Measurements from ENCODE around the gene KIF26B.
"Not testable (repeated sequence)": the region's sequence is repeated elsewhere in the genome, so short reads cannot be mapped to it uniquely, and the experiment has no call there.

KIF26B gene

DNA sequence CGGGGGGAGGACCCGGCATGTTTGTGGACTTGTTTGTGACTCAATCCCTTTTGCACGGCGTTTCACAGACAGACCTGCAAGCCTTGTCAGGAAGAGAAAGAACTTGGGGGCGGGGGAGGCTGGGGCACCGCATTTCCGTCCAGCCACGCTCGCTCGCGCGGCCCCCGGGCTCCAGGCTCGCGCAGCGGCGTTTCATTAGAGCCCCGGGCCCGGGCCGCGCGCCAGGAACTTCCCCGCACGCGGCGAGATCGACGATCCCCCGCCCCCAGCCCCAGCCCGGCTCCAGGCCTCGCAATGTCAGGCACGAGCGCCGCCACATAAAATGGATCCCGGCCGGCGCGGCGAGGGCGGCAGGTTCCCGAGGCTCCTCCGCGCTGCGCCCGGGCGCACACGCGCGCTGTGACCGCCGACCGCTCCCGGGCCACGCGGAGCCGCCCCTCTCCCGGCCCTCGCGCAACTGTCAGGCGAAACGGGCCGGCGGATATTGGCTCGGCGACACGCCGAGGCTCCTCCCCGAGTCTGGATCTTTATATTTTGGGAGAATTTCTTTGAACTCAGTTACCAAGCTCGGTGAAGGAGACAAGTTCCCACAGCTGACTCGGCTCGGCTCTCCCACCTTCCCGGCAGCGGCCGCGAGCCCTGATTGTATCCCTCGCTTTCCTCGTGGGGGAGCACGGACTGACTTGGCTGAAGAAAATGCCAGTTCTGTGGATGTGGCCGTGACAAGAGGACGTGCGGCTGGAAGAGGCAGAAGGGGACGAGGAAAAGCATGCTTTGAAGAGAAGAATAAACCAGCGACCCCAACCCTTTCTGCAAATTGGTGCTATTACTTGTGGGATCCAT, at the start of gene KIF26B:
KIF26B (plus strand) TSS at position 557 of the 843 bp plus-strand sequence. CDS start 440 bp downstream, outside the sequence.
- peak; percentile 29 to 51 for DNase-seq

GRCh38 chr1:245105042-245105441, 49.7 kb upstream of the KIF26B start:
- no peak for DNase-seq

DNA sequence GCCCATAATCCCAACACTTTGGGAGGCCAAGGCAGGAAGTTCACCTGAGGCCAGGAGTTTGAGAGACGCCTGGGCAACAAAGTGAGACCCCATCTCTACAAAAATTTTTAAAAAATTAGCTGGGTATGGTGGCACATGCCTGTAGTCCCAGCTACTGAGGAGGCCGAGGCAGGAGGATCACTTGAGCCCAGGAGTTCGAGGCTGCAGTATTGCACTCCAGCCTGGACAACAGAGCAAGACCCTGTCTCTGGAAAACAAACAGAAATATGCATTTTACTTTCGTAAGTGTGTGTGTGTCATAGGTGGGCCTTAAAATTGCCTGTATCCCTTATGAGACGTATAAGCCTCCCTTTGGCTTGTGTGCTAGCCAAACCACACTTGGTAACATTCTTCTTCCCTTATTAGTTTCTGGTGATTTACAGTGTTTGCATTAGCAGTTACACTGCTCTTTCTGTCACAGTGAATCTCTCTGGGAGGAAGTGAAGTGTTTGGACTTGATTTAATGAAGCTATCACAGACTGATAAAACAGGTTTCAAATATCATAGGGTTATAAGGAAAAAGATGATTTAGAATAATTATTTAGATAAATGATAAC, 48.9 kb upstream of the KIF26B start:
- no peak for DNase-seq

DNA sequence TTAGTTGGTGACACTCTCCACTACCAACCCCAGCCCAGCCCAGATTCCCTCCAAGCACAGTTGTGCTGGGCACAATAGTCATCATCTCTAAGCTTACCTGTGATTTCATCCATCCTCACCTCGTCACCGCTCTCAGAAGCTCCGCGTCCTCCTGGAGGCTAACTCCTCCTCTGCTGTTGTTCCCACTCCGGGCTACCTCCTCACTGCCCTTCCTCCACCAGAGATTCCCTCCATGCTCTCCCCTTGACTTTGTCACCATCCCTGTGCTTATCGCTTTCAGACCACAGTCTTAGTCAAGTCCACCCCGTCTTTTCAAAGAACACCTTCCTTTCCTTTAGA, 47.0 kb upstream of the KIF26B start:
- DNase-seq = no peak

DNA sequence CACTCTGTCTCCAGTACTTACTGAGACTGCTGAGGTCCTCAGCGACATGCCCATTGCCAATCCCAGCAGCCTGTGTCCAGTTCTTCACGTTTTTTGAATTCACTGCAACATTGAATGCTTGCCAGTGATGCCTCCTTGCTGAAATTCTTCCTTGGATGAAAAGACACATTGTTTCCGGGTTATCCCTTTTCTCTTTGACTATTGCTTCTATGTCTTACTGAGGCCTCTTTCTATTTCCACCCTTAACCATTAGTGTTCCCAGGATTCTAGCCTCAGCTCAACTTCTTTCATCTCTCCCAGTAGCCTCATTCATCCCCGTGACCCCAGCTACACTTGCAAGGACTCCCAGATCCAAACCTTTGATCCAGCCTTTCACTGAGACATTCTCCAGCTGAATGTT, 46.5 kb upstream of the KIF26B start:
- no peak for DNase-seq

DNA sequence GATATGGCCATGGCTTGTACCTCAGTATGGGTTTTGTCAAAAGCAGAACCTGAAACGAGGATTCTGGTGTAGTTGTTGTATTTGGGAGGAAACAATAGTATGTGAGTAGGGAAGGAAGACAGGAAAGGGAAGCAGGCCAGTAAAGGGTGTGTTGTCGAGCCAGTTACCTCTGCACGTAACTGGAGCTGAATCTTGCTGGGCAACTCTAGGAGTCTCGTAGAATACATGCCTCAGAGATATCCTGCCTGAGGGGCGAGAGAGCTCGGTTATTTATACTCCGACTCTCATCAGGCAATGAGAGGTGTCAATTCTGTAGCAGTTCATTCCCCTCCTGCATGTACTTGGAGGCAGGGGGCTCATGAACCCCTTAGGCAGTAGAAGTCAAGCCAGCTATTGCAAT, 45.9 kb upstream of the KIF26B start:
- peak; percentile 39 to 56 for DNase-seq

DNA sequence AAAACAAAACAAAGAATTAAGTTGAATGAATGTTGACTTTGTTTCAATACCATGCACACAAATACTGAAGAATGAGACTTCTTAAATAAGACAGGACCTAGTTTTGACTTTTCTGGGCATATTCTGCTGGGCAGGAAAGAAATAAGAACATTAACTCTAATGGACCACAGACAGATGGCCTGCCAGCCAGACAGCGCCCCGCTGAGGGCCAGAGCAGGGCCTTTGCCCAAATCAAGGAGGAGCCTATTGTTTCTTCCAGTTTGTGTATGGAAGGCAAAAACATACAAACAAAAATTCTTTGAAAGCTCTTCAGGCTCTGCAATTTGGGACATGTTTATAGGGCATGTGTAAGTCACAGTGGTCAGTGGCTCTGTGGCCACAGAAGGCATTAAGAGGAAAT, 44.4 kb upstream of the KIF26B start:
- DNase-seq = no peak

DNA sequence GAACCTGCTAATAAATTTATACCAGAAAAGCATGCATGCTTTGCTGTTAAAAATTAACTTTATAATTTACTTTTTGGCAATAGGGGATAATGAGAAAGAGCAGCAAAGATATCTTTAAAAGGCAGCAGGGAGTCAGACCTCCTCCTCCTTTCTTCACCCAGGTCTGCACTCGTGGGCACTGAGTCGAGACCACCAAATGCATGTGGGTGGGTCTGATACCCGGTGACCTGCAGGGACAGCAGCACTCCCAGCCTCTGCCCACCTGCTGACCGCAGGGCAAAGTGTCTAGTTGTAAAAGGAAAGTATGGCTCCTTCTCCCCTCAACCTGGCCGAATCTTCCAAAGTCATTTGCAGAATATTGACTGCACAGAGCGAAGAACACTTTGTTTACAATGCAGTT, 43.7 kb upstream of the KIF26B start:
- DNase-seq = no peak

- DNase-seq = no peak
Observed at GRCh38 chr1:245113649-245114048, 41.1 kb upstream of the KIF26B start.

- DNase-seq = no peak
Observed at GRCh38 chr1:245116131-245116530, 38.7 kb upstream of the KIF26B start.

- no peak for DNase-seq
Observed at GRCh38 chr1:245116751-245117150, 38.0 kb upstream of the KIF26B start.

- DNase-seq = no peak
Observed at GRCh38 chr1:245118066-245118465, 36.7 kb upstream of the KIF26B start.

GRCh38 chr1:245118806-245119205, 36.0 kb upstream of the KIF26B start:
- DNase-seq = no peak

DNA sequence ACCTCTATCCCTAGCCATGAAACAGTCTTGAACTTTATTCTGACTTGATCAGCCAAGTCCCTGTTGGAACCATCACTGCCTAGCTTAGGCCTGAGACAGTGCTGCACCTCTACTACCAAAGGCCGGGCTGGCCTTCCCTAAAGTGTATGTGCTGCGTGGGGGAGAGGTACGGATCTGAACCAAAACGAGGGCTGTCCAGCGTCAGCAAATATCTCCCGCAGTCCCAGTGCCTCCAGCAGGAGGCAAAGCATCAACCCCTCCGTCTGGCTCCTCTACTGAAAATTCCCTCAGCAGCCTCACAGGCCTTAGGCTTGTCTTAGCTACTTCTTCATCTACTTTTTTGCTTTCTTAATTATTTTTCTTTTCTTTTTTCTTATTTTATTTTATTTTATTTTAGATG, 33.3 kb upstream of the KIF26B start:
- no peak for DNase-seq

- no peak for DNase-seq
Observed at GRCh38 chr1:245124241-245124640, 30.5 kb upstream of the KIF26B start.

DNA sequence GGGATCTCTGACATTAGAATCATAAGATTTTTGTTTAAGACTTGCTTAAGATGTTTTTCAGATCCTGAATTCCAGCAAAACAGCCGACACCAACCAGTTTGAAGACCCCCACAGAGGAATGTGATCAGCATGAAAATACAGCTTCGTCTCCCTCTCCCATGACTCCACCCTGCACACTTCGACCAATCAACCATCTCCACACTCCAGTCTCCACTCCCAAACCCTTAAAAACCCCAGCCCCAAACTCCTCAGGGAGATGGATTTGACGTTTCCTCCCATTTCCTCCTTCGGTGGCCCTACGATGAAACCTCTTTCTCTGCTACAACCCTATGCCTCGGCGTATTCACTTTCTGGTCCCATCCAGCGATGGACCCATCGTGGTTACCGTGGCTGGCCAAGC, 30.1 kb upstream of the KIF26B start:
- no peak for DNase-seq

- no peak for DNase-seq
Observed at GRCh38 chr1:245126530-245126929, 28.3 kb upstream of the KIF26B start.

- DNase-seq = no peak
Observed at GRCh38 chr1:245128381-245129101, 26.2 kb upstream of the KIF26B start.

DNA sequence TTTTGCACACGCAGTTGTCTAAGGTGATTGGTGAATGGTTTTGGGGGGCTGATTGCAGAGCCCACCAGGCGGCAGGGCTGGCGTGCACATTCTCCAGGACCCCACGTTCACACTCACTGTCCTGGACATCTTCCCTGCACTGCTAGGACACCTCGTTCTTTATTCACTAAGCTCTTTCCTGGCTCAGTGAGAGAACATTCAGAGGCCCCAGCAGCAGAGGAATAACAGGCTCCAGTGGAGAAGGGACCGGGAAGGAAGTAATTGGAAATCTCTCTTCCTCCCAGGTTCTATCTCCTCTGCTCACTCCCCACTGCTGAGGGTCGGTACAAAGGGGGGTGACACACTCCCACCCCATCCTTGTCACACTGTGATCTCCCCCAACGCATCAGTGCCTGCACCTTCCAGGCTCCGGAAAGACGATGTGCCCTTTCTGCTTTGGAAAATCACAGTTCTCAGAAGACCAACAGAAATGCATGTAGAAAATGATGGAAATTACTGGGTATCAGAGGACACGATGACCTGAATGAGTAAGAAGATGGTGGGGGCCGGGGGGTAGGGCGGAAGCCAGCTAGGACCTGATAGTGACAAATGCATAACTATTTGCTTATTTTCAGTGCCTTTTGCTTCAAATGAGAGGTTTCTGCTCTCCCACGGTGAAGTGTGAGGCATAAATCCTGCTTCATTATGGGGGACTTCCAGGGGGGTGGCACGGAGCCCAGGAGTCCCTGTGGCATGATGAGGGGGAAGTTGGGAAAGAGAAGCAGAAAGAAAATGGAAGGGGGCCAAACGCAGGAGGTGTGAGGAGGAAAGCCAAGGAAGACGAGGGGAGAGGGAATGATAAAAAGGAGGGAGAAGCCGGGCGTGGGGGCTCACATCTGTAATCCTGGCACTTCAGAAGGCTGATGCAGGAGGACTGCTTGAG, 25.2 kb upstream of the KIF26B start:
- no peak for DNase-seq

GRCh38 chr1:245130281-245131025, 24.3 kb upstream of the KIF26B start:
- DNase-seq = not testable (repeated sequence)

- DNase-seq = no peak
Observed at GRCh38 chr1:245131026-245131393, 23.8 kb upstream of the KIF26B start.

- DNase-seq = no peak
Observed at GRCh38 chr1:245132771-245133170, 22.0 kb upstream of the KIF26B start.
